Caco-2 (cell line): ENCODE results near the gene PTPN6. TPM values are rescaled to one million over a fixed set of nuclear protein-coding genes. Genes with fewer than 3 reads are reported as not detected.
A peak's percentile ranks its signal among the peaks of the same experiment; 100 is the strongest.

Experiments
- BruUV-seq: library from RNA; stranded (reverse); fragments of 400-500 nt; replicated peaks from 2 replicates; lab custom pipeline; 2021; lab: Mats Ljungman, UMichigan
- CTCF ChIA-PET: fragments of 300-600 bp; sonication (Branson Sonifier 250); formaldehyde crosslinking; loops from one replicate; lab custom pipeline; 2022; ENCODE audit warnings: antibody characterized with exemption; lab: Charles Lee
- POLR2A ChIA-PET: fragments of 300-600 bp; sonication (Branson Sonifier 250); formaldehyde crosslinking; loops from one replicate; lab custom pipeline; 2022; ENCODE audit warnings: antibody characterized with exemption; lab: Charles Lee
- DNase-seq, 2 experiments: peaks; one replicate each; pipeline versions ENCODE4 v3.0.0 to v3.0.0-alpha.2; 2020 to 2022
- H3K27me3 ChIP-seq: replicated peaks from 2 replicates; pipeline ENCODE4 v1.6.0; 2011; ENCODE audit warnings: low read length; ENCODE audit not compliant: control insufficient read depth, insufficient read depth
- H3K36me3 ChIP-seq: 2 replicates; pipeline ENCODE4 v1.5.1; 2011; ENCODE audit warnings: low read length; ENCODE audit not compliant: control insufficient read depth, insufficient read depth
- H3K4me1 ChIP-seq: fragments of 250-450 bp; sonication (Bioruptor Pico); 2 replicates; pipeline ENCODE4 v1.5.1; 2020; ENCODE audit warnings: mild to moderate bottlenecking
- H3K4me3 ChIP-seq: 2 replicates; pipeline ENCODE4 v1.5.1; 2011; ENCODE audit warnings: low read depth, mild to moderate bottlenecking, control low read depth, low read length
- H3K9me3 ChIP-seq: fragments of 250-450 bp; sonication (Bioruptor Pico); 2 replicates; pipeline ENCODE4 v1.5.1; 2020; ENCODE audit warnings: mild to moderate bottlenecking, moderate library complexity
- H3K27ac Mint-ChIP-seq: one replicate; pipeline ENCODE4 v1.8.0; 2022; ENCODE audit warnings: mixed read lengths; ENCODE audit not compliant: unreplicated experiment
- H3K27me3 Mint-ChIP-seq: one replicate; pipeline ENCODE4 v1.8.0; 2022; ENCODE audit warnings: mixed read lengths; ENCODE audit not compliant: insufficient read depth, unreplicated experiment
- H3K36me3 Mint-ChIP-seq: one replicate; pipeline ENCODE4 v1.8.0; 2022; ENCODE audit warnings: mild to moderate bottlenecking, mixed read lengths; ENCODE audit not compliant: insufficient read depth, unreplicated experiment
- H3K4me1 Mint-ChIP-seq: one replicate; pipeline ENCODE4 v1.8.0; 2022; ENCODE audit warnings: low read depth, mixed read lengths; ENCODE audit not compliant: unreplicated experiment
- H3K4me3 Mint-ChIP-seq: one replicate; pipeline ENCODE4 v1.8.0; 2022; ENCODE audit warnings: mild to moderate bottlenecking, moderate library complexity, mixed read lengths; ENCODE audit not compliant: unreplicated experiment
- H3K9me3 Mint-ChIP-seq: one replicate; pipeline ENCODE4 v1.8.0; 2022; ENCODE audit warnings: mixed read lengths; ENCODE audit not compliant: unreplicated experiment
- CTCF ChIP-seq, 2 experiments: fragments of 200-600 bp in 1 of 2; IDR thresholded peaks; 1 replicate in 1 of 2; 2 replicates in 1 of 2; pipeline versions ENCODE4 v1.5.1 to v1.8.0; 2011 to 2022; ENCODE audit warnings: antibody characterized with exemption in 1 of 2, control low read depth in 1 of 2, inconsistent platforms in 1 of 2, low read depth in 1 of 2, low read length in 1 of 2, mild to moderate bottlenecking in 1 of 2, moderate library complexity in 1 of 2; ENCODE audit not compliant: insufficient read depth in 1 of 2, severe bottlenecking in 1 of 2, unreplicated experiment in 1 of 2
- intact Hi-C: fragments of 100-400 bp; cut with micrococcal nuclease; formaldehyde crosslinking; loops from one replicate; pipeline ENCODE4 v1.10.0; 2022; ENCODE audit not compliant: unreplicated experiment
- total RNA-seq: library from RNA; stranded (reverse); gene quantifications from 2 replicates; pipeline ENCODE4 v1.2.3, GENCODE V29; 2022

Gene PTPN6
- total RNA-seq, 1 experiment from 2014 or later = 43.9 TPM

- intact Hi-C loops = no loop called here
- H3K9me3 ChIP-seq = no peaks in the 10 kb centered on the region
- H3K4me1 Mint-ChIP-seq = peaks cover under 1% of the 10 kb centered on the region
- H3K9me3 Mint-ChIP-seq = no peaks in the 10 kb centered on the region
- H3K36me3 Mint-ChIP-seq = no peaks in the 10 kb centered on the region
- H3K27ac Mint-ChIP-seq = peak overlapping the region; percentile 36
- no peaks in the 10 kb centered on the region for H3K27me3 ChIP-seq
- BruUV-seq = no TSS peak
- ChIA-PET POLR2A (no interaction called here), CTCF (interaction anchor here (1.7 kb wide), 1 partner anchor 9 kb away, joined by 5 read pairs; no protein-coding TSS in a partner anchor)
- no peak for DNase-seq
- H3K4me1 ChIP-seq = no peaks in the 10 kb centered on the region
- no peaks in the 10 kb centered on the region for H3K27me3 Mint-ChIP-seq
- no peaks in the 10 kb centered on the region for H3K36me3 ChIP-seq
- H3K4me3 Mint-ChIP-seq = no peak overlapping the region
- no peak for TF ChIP-seq CTCF (IDR thresholded peaks at IDR 0.05; ENCODE audit: insufficient read depth in 1 of 2, low read depth in 1 of 2, low read length in 1 of 2, severe bottlenecking in 1 of 2, unreplicated experiment in 1 of 2)
- H3K4me3 ChIP-seq = no peak overlapping the region
These were observed 4.2 kb downstream of the PTPN6 start for GRCh38 chr12:6955108-6956020.

GRCh38 chr12:6956021-6956727 is 5.0 kb downstream of the PTPN6 start:
- ChIA-PET CTCF (interaction anchor here (1.7 kb wide), 1 partner anchor 10 kb away, joined by 5 read pairs; no protein-coding TSS in a partner anchor), POLR2A (interaction anchor here (1.0 kb wide), 1 partner anchor 13 kb away, joined by 3 read pairs; the partner anchor contains the start of genes C12orf57 and RNU7-1)
- intact Hi-C loops = no loop called here
- H3K9me3 ChIP-seq = no peaks in the 10 kb centered on the region
- H3K9me3 Mint-ChIP-seq = no peaks in the 10 kb centered on the region
- no peak overlapping the region for H3K4me3 Mint-ChIP-seq
- no peaks in the 10 kb centered on the region for H3K27me3 Mint-ChIP-seq
- peaks cover 9% of the 10 kb centered on the region for H3K4me1 Mint-ChIP-seq
- H3K36me3 Mint-ChIP-seq = no peaks in the 10 kb centered on the region
- BruUV-seq = no TSS peak
- no peak overlapping the region for H3K27ac Mint-ChIP-seq
- H3K36me3 ChIP-seq = no peaks in the 10 kb centered on the region
- H3K4me1 ChIP-seq = peaks cover 4% of the 10 kb centered on the region
- H3K27me3 ChIP-seq = no peaks in the 10 kb centered on the region
- no peak overlapping the region for H3K4me3 ChIP-seq
- DNase-seq = no peak
- TF ChIP-seq CTCF (IDR thresholded peaks at IDR 0.05; ENCODE audit: insufficient read depth in 1 of 2, low read depth in 1 of 2, low read length in 1 of 2, severe bottlenecking in 1 of 2, unreplicated experiment in 1 of 2) = no peak

GRCh38 chr12:6957151-6957701 is 6.1 kb downstream of the PTPN6 start:
- Mint-ChIP-seq H3K4me1 (peaks cover 20% of the 10 kb centered on the region), H3K27ac (no peak overlapping the region), H3K27me3 (no peaks in the 10 kb centered on the region), H3K36me3 (peaks cover 8% of the 10 kb centered on the region), H3K9me3 (no peaks in the 10 kb centered on the region), H3K4me3 (no peak overlapping the region)
- Histone ChIP-seq H3K9me3 (no peaks in the 10 kb centered on the region), H3K27me3 (no peaks in the 10 kb centered on the region), H3K4me3 (no peak overlapping the region), H3K36me3 (no peaks in the 10 kb centered on the region), H3K4me1 (peaks cover 14% of the 10 kb centered on the region)
- intact Hi-C loops = no loop called here
- POLR2A ChIA-PET = interaction anchor here (1.0 kb wide), 1 partner anchor 14 kb away, joined by 3 read pairs; the partner anchor contains the start of genes C12orf57 and RNU7-1
- TF ChIP-seq CTCF (IDR thresholded peaks at IDR 0.05; ENCODE audit: insufficient read depth in 1 of 2, low read depth in 1 of 2, low read length in 1 of 2, severe bottlenecking in 1 of 2, unreplicated experiment in 1 of 2) = no peak
- no TSS peak for BruUV-seq
- CTCF ChIA-PET = interaction anchor here (0.5 to 1.7 kb wide), 3 partner anchors 11 to 59 kb away, joined by 3 to 5 read pairs (median 3); no protein-coding TSS in a partner anchor
- DNase-seq = no peak
